Ectodermal cell (in vitro differentiated cells): ENCODE measurements around the gene SLC26A2.

Source experiments
- H3K27ac ChIP-seq: 2 replicates; pipeline ENCODE4 v1.7.0; 2013; ENCODE audit warnings: mild to moderate bottlenecking, low read depth, low read length; ENCODE audit not compliant: insufficient read depth, poor library complexity, severe bottlenecking
- H3K27me3 ChIP-seq: 2 replicates; pipeline ENCODE4 v1.7.0; 2013; ENCODE audit warnings: mild to moderate bottlenecking, low read length; ENCODE audit not compliant: insufficient read depth, control insufficient read depth, poor library complexity, severe bottlenecking
- H3K36me3 ChIP-seq: one replicate; pipeline ENCODE4 v1.7.0; 2013; ENCODE audit warnings: low read length; ENCODE audit not compliant: control insufficient read depth, insufficient read depth
- H3K4me1 ChIP-seq: one replicate; pipeline ENCODE4 v1.7.0; 2013; ENCODE audit warnings: low read length; ENCODE audit not compliant: control insufficient read depth, insufficient read depth
- H3K4me3 ChIP-seq: 2 replicates; pipeline ENCODE4 v1.7.0; 2013; ENCODE audit warnings: low read depth, low read length, control low read depth; ENCODE audit not compliant: insufficient read depth
- H3K9me3 ChIP-seq: 2 replicates; pipeline ENCODE4 v1.7.0; 2013; ENCODE audit warnings: mild to moderate bottlenecking, low read length, moderate library complexity; ENCODE audit not compliant: control insufficient read depth
- WGBS, 2 experiments: methylation state at CpG; one replicate each; pipeline ENCODE4 v1.1.7; 2013; ENCODE audit warnings: missing lambda C conversion rate in 2 of 2; 5-methylcytosine and 5-hydroxymethylcytosine counted together

Gene SLC26A2

GRCh38 chr5:150001660-150002486 is 41.3 kb downstream of the SLC26A2 start:
- Histone ChIP-seq H3K27me3 (no peaks in the 10 kb centered on the region), H3K27ac (no peak overlapping the region), H3K4me3 (peak overlapping the region; percentile 98), H3K36me3 (peaks cover 9% of the 10 kb centered on the region), H3K4me1 (peaks cover 8% of the 10 kb centered on the region), H3K9me3 (no peaks in the 10 kb centered on the region)
- WGBS, 2 experiments = 17 to 21% methylated on average over 8 of the region's 8 CpGs

GRCh38 chr5:150006318-150006717 is 45.8 kb downstream of the SLC26A2 start:
- 91 to 98% methylated on average over 4 of the region's 4 CpGs for WGBS, 2 experiments
- Histone ChIP-seq H3K27me3 (no peaks in the 10 kb centered on the region), H3K4me1 (peaks cover 8% of the 10 kb centered on the region), H3K9me3 (no peaks in the 10 kb centered on the region), H3K36me3 (peaks cover 23% of the 10 kb centered on the region), H3K4me3 (no peak overlapping the region), H3K27ac (no peak overlapping the region)

GRCh38 chr5:150007050-150007449 is 46.5 kb downstream of the SLC26A2 start:
- Histone ChIP-seq H3K27ac (no peak overlapping the region), H3K4me3 (no peak overlapping the region), H3K27me3 (no peaks in the 10 kb centered on the region), H3K36me3 (peaks cover 25% of the 10 kb centered on the region), H3K9me3 (no peaks in the 10 kb centered on the region), H3K4me1 (peaks cover 6% of the 10 kb centered on the region)

GRCh38 chr5:150009671-150010387 is 49.3 kb downstream of the SLC26A2 start:
- peaks cover 31% of the 10 kb centered on the region for H3K36me3 ChIP-seq
- H3K27ac ChIP-seq = no peak overlapping the region

GRCh38 chr5:150013931-150014330 is 53.4 kb downstream of the SLC26A2 start:
- H3K4me1 ChIP-seq = no peaks in the 10 kb centered on the region
- no peaks in the 10 kb centered on the region for H3K9me3 ChIP-seq
- no peaks in the 10 kb centered on the region for H3K27me3 ChIP-seq
- WGBS, 2 experiments = 94 to 99% methylated on average over 4 of the region's 4 CpGs
- peaks cover 53% of the 10 kb centered on the region for H3K36me3 ChIP-seq
- no peak overlapping the region for H3K27ac ChIP-seq
- no peak overlapping the region for H3K4me3 ChIP-seq

More at GRCh38 chr5:150009671-150010387, 49.3 kb downstream of the SLC26A2 start:
- no peaks in the 10 kb centered on the region for H3K4me1 ChIP-seq
- no peaks in the 10 kb centered on the region for H3K9me3 ChIP-seq
- no peaks in the 10 kb centered on the region for H3K27me3 ChIP-seq
- WGBS, 2 experiments = 93 to 95% methylated on average over 6 of the region's 6 CpGs
- H3K4me3 ChIP-seq = no peak overlapping the region

GRCh38 chr5:150014456-150014855 is 53.9 kb downstream of the SLC26A2 start:
- Histone ChIP-seq H3K27me3 (no peaks in the 10 kb centered on the region), H3K9me3 (no peaks in the 10 kb centered on the region), H3K36me3 (peaks cover 54% of the 10 kb centered on the region), H3K27ac (no peak overlapping the region), H3K4me1 (no peaks in the 10 kb centered on the region), H3K4me3 (no peak overlapping the region)
- WGBS, 2 experiments = 100% methylated on average over 3 of the region's 3 CpGs

- no peaks in the 10 kb centered on the region for H3K9me3 ChIP-seq
- H3K4me3 ChIP-seq = no peak overlapping the region
- H3K4me1 ChIP-seq = no peaks in the 10 kb centered on the region
- H3K27me3 ChIP-seq = no peaks in the 10 kb centered on the region
- H3K36me3 ChIP-seq = peaks cover 45% of the 10 kb centered on the region
- no peak overlapping the region for H3K27ac ChIP-seq
- 93 to 96% methylated on average over 2 of the region's 3 CpGs for WGBS, 2 experiments
Observed at GRCh38 chr5:150015415-150015814, 54.9 kb downstream of the SLC26A2 start.

- H3K9me3 ChIP-seq = no peaks in the 10 kb centered on the region
- no peak overlapping the region for H3K4me3 ChIP-seq
- H3K36me3 ChIP-seq = peaks cover 44% of the 10 kb centered on the region
- no peaks in the 10 kb centered on the region for H3K27me3 ChIP-seq
- no peaks in the 10 kb centered on the region for H3K4me1 ChIP-seq
- no peak overlapping the region for H3K27ac ChIP-seq
Observed at GRCh38 chr5:150016537-150016936, 56.0 kb downstream of the SLC26A2 start.

- Histone ChIP-seq H3K9me3 (no peaks in the 10 kb centered on the region), H3K27ac (no peak overlapping the region), H3K4me1 (no peaks in the 10 kb centered on the region), H3K36me3 (peaks cover 50% of the 10 kb centered on the region), H3K4me3 (no peak overlapping the region), H3K27me3 (no peaks in the 10 kb centered on the region)
- WGBS, 2 experiments = 95 to 96% methylated on average over 4 to 5 of the region's 6 CpGs
Observed at GRCh38 chr5:150017226-150018005, 56.9 kb downstream of the SLC26A2 start.

GRCh38 chr5:150020249-150020648 is 59.7 kb downstream of the SLC26A2 start:
- Histone ChIP-seq H3K27ac (no peak overlapping the region), H3K4me1 (no peaks in the 10 kb centered on the region), H3K27me3 (no peaks in the 10 kb centered on the region), H3K36me3 (peaks cover 45% of the 10 kb centered on the region), H3K4me3 (no peak overlapping the region), H3K9me3 (no peaks in the 10 kb centered on the region)
- 92 to 96% methylated on average over 1 of the region's 1 CpG for WGBS, 2 experiments
